Brain microvascular endothelial cell (primary cell): ENCODE results near the gene OR13J1.

Experiments used
- DNase-seq: peaks from one replicate; pipeline ENCODE4 v3.0.0-alpha.2; 2020
- H3K27ac ChIP-seq: fragments of 250-450 bp; sonication (Bioruptor Pico); 2 replicates; pipeline ENCODE4 v1.5.1; 2020; ENCODE audit warnings: mild to moderate bottlenecking, moderate library complexity
- H3K27me3 ChIP-seq: fragments of 250-450 bp; sonication (Bioruptor Pico); replicated peaks from 2 replicates; pipeline ENCODE4 v1.5.1; 2020; ENCODE audit warnings: mild to moderate bottlenecking
- H3K36me3 ChIP-seq: fragments of 250-450 bp; sonication (Bioruptor Pico); replicated peaks from 2 replicates; pipeline ENCODE4 v1.5.1; 2020; ENCODE audit warnings: mild to moderate bottlenecking
- H3K4me3 ChIP-seq: 2 replicates; pipeline ENCODE4 v1.5.1; 2011; ENCODE audit warnings: low read depth, mild to moderate bottlenecking, control low read depth, low read length, moderate library complexity
- CTCF ChIP-seq: IDR thresholded peaks from 2 replicates; pipeline ENCODE4 v1.5.1; 2011; ENCODE audit warnings: low read depth, mild to moderate bottlenecking, moderate library complexity, low read length, control low read depth, inconsistent platforms; ENCODE audit errors: missing control alignments
- in situ Hi-C: cut with HindIII; loops from 2 replicates; pipeline ENCODE4 v1.10.0; 2017; ENCODE audit warnings: low sequenced_read_pairs, low pct_ligation_motif_present

The OR13J1 gene

DNA sequence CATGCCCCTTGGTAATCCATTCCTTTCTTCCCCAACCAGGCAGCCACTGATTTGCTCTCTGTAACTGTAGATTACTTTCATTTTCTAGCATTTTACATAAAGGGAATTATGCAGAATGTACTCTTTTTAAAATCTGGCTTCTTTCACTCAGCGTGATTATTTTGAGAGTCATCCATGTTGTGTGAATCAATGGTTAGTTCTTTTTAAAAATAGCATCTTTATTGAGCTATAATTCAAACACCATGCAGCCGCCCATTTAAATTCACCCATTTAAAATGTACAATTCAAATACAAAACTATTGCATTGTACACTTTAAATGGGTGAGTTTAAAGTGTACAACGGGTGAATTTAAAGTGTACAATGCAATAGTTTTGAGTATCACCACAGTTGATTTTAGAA lies 2.3 kb upstream of the OR13J1 start:
- no peak overlapping the region for H3K27ac ChIP-seq
- in situ Hi-C loops, result no loop called here
- no peaks in the 10 kb centered on the region for H3K27me3 ChIP-seq
- H3K36me3 ChIP-seq, result no peaks in the 10 kb centered on the region
- TF ChIP-seq CTCF, result no peak
- DNase-seq, result no peak
- no peak overlapping the region for H3K4me3 ChIP-seq

GRCh38 chr9:35871545-35871944 lies 1.3 kb upstream of the OR13J1 start:
- no peaks in the 10 kb centered on the region for H3K27me3 ChIP-seq
- no peak overlapping the region for H3K4me3 ChIP-seq
- no peak overlapping the region for H3K27ac ChIP-seq
- no peak for TF ChIP-seq CTCF
- no peaks in the 10 kb centered on the region for H3K36me3 ChIP-seq
- in situ Hi-C loops, result no loop called here
- no peak for DNase-seq

GRCh38 chr9:35869621-35870216 lies 482 bp downstream of the OR13J1 start:
- Histone ChIP-seq H3K4me3 (no peak overlapping the region), H3K27ac (no peak overlapping the region), H3K36me3 (no peaks in the 10 kb centered on the region), H3K27me3 (no peaks in the 10 kb centered on the region)
- TF ChIP-seq CTCF, result no peak
- in situ Hi-C loops, result no loop called here
- no peak for DNase-seq

- H3K4me3 ChIP-seq, result no peak overlapping the region
- H3K27me3 ChIP-seq, result no peaks in the 10 kb centered on the region
- no peaks in the 10 kb centered on the region for H3K36me3 ChIP-seq
- no peak for DNase-seq
- in situ Hi-C loops, result no loop called here
- TF ChIP-seq CTCF, result no peak
- no peak overlapping the region for H3K27ac ChIP-seq
These were observed 1.3 kb downstream of the OR13J1 start for GRCh38 chr9:35868933-35869332.

GRCh38 chr9:35867538-35867937 lies 2.7 kb downstream of the OR13J1 start:
- in situ Hi-C loops, result no loop called here
- Histone ChIP-seq H3K36me3 (no peaks in the 10 kb centered on the region), H3K27me3 (no peaks in the 10 kb centered on the region), H3K4me3 (no peak overlapping the region), H3K27ac (no peak overlapping the region)
- no peak for DNase-seq
- TF ChIP-seq CTCF, result no peak

DNA sequence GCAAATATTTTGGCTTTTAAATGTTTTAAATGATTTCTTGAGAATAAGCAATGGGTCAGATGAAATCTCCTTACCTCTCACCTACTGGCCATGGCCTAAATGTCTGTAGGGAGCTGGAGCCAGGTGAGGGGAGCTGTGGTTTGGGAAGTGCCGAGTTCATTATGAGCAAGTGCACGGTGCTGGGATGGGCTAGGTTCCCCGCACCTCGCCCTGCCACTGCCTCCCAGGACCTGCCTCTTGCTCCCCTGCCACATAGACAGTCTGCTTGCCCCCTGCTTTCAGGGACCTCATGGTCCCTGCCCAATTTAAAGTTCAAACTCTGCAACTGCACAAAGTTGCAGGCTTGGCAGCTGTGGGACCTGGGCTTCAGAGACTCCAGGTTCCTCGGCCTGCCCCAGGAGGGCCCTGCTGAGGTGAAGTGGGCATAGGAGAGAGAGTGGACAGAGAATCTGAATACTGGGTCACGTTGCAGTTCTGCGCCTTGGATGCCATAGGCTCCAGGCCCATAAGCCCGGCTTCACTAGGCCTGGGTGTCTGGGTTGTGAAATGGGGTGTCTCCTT lies 5.4 kb downstream of the OR13J1 start:
- Histone ChIP-seq H3K27ac (no peak overlapping the region), H3K36me3 (no peaks in the 10 kb centered on the region), H3K27me3 (peaks cover 1% of the 10 kb centered on the region), H3K4me3 (no peak overlapping the region)
- DNase-seq, result no peak
- in situ Hi-C loops, result no loop called here
- TF ChIP-seq CTCF, result no peak
